Measurements from ENCODE around the gene SUOX.
"Not testable (repeated sequence)": the region's sequence is repeated elsewhere in the genome, so short reads cannot be mapped to it uniquely, and the experiment has no call there.

SUOX gene

GRCh38 chr12:56020423-56021184 is 23.5 kb downstream of the SUOX start, which contains the start of gene IKZF4:
TSS of gene IKZF4 (plus strand) at chr12:56021043. CDS start at chr12:56021494, 451 bp downstream.
- no peak for DNase-seq (ENCODE audit: low spot score)

- DNase-seq (ENCODE audit: low spot score) = no peak
These were observed 24.9 kb downstream of the SUOX start for GRCh38 chr12:56021889-56022497.

- DNase-seq (ENCODE audit: low spot score) = peak; percentile 17
These were observed 31.6 kb downstream of the SUOX start for GRCh38 chr12:56028511-56029165.

GRCh38 chr12:56029166-56029519 is 32.1 kb downstream of the SUOX start:
- peak; percentile 50 for DNase-seq (ENCODE audit: low spot score)

- peak; percentile 74 for DNase-seq (ENCODE audit: low spot score)
These were observed 32.7 kb downstream of the SUOX start for GRCh38 chr12:56029666-56030293.

- DNase-seq (ENCODE audit: low spot score) = no peak
These were observed 34.9 kb downstream of the SUOX start for GRCh38 chr12:56031987-56032386.

GRCh38 chr12:56034586-56035332 is 37.7 kb downstream of the SUOX start:
- no peak for DNase-seq (ENCODE audit: low spot score)

- no peak for DNase-seq (ENCODE audit: low spot score)
These were observed 40.1 kb downstream of the SUOX start for GRCh38 chr12:56037161-56037560.

- DNase-seq (ENCODE audit: low spot score) = no peak
These were observed 41.1 kb downstream of the SUOX start for GRCh38 chr12:56038022-56038655.

GRCh38 chr12:56040151-56040550 is 43.1 kb downstream of the SUOX start:
- no peak for DNase-seq (ENCODE audit: low spot score)

- DNase-seq (ENCODE audit: low spot score) = no peak
These were observed 44.0 kb downstream of the SUOX start for GRCh38 chr12:56040963-56041551.

- DNase-seq (ENCODE audit: low spot score) = peak; percentile 91
These were observed 44.7 kb downstream of the SUOX start, which contains the start of gene RPS26 for GRCh38 chr12:56041552-56042429. TSS of gene RPS26 (plus strand) at chr12:56041918. CDS start at chr12:56042167, 249 bp downstream.

- not testable (repeated sequence) for DNase-seq (ENCODE audit: low spot score)
These were observed 45.3 kb downstream of the SUOX start for GRCh38 chr12:56042430-56042813.

GRCh38 chr12:56042843-56043242 is 45.8 kb downstream of the SUOX start:
- no peak for DNase-seq (ENCODE audit: low spot score)

GRCh38 chr12:56046027-56046780 is 49.1 kb downstream of the SUOX start:
- DNase-seq (ENCODE audit: low spot score) = no peak

- no peak for DNase-seq (ENCODE audit: low spot score)
These were observed 56.4 kb downstream of the SUOX start for GRCh38 chr12:56053407-56053893.

Data from GM03348 (cell line).